ENCODE data around the gene MAP2K7. TPM values are rescaled to one million over a fixed set of nuclear protein-coding genes. Genes with fewer than 3 reads are reported as not detected.

MAP2K7 gene
- total RNA-seq, 4 donors from 2014 or later: 11.9 to 125 (median 20.9) TPM

DNA sequence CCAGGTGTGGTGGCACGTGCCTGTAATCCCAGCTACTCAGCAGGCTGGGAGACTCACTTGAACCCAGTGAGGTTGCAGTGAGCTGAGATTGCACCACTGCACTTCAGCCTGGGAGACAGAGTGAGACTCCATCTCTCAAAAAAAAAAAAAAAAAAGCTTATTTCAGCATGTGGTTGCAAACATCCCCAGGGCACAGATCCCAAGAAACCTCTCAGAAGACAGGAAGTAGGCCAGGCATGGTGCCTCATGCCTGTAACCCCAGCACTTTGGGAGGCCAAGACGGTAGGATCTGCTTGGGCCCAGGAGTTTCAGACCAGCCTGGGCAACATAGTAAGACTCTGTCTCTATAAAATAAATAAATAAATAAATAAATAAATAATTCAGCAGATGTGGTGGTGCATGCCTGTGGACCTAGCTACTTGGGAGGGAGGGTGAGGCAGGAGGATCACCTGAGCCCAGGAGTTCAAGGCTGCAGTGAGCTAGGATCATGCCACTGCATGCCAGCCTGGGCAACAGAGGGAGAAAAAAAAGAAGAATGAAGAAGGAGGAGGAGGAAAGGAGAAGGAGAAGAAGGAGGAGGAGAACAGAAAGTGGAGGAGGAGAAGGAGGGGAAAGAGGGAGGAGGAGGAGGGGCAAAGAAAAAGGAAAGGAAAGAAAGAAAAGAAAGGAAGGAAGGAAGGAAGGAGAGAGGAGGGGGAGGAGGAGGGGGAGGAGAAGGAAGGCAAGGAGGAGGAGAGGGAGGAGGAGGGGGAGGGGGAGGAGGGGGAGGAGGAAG is 19.7 kb upstream of the MAP2K7 start:
- in situ Hi-C loops (cut with MboI; ENCODE audit: low pct_ligation_motif_present in 1 of 4, low pct_unique_long_range_greater_than_20kb in 1 of 4, low sequenced_read_pairs in 3 of 4): no loop called here
- intact Hi-C loops (cut with DNase I; ENCODE audit: low total_unique reads): no loop called here
- H3K27me3 ChIP-seq: peaks cover 35% of the 10 kb centered on the region
- no peaks in the 10 kb centered on the region for H3K36me3 ChIP-seq
- no peaks in the 10 kb centered on the region for H3K9me3 ChIP-seq
- TF ChIP-seq POLR2A (IDR thresholded peaks at IDR 0.05) (no peak), EP300 (IDR thresholded peaks at IDR 0.05; ENCODE audit: low read depth) (no peak)
- TF ChIP-seq, protein P1, sequence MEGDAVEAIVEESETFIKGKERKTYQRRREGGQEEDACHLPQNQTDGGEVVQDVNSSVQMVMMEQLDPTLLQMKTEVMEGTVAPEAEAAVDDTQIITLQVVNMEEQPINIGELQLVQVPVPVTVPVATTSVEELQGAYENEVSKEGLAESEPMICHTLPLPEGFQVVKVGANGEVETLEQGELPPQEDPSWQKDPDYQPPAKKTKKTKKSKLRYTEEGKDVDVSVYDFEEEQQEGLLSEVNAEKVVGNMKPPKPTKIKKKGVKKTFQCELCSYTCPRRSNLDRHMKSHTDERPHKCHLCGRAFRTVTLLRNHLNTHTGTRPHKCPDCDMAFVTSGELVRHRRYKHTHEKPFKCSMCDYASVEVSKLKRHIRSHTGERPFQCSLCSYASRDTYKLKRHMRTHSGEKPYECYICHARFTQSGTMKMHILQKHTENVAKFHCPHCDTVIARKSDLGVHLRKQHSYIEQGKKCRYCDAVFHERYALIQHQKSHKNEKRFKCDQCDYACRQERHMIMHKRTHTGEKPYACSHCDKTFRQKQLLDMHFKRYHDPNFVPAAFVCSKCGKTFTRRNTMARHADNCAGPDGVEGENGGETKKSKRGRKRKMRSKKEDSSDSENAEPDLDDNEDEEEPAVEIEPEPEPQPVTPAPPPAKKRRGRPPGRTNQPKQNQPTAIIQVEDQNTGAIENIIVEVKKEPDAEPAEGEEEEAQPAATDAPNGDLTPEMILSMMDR (IDR thresholded peaks at IDR 0.05): no peak
- H3K4me3 ChIP-seq: no peak overlapping the region
- WGBS, 2 donors (ENCODE audit: low coverage in 1 of 2): 81% methylated on average over 2 of the region's 2 CpGs; no CpG with 5 or more reads in 1 of the 2 donors
- H3K27ac ChIP-seq: no peak overlapping the region
- H3K4me1 ChIP-seq: peaks cover 0 to 10% (median 9%) of the 10 kb centered on the region in 4 donors
- DNase-seq: no peak

DNA sequence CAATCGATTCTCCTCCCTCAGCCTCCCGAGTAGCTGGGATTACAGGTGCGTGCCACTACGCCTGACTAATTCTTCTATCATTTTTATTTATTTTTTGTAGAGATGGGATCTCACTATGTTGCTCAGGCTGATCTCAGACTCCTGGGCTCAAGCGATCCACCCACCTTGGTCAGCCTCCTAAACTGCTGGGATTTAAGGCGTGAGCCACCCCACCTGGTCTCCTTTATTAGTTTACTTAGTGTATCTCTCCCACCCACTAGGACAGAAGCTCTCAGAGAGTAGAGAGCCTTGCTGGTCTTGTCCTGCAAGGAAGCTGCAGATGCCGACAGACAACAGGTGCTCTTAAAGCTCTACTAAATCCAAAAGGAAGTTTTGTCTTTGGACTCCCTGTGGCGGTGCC is 17.9 kb upstream of the MAP2K7 start:
- Histone ChIP-seq H3K4me1 (peaks cover 0 to 11% (median 9%) of the 10 kb centered on the region in 4 donors), H3K4me3 (no peak overlapping the region), H3K27ac (no peak overlapping the region), H3K9me3 (no peaks in the 10 kb centered on the region), H3K27me3 (peaks cover 44% of the 10 kb centered on the region), H3K36me3 (no peaks in the 10 kb centered on the region)
- intact Hi-C loops (cut with DNase I; ENCODE audit: low total_unique reads) (no loop called here), in situ Hi-C loops (cut with MboI; ENCODE audit: low pct_ligation_motif_present in 1 of 4, low pct_unique_long_range_greater_than_20kb in 1 of 4, low sequenced_read_pairs in 3 of 4) (no loop called here)
- TF ChIP-seq POLR2A (IDR thresholded peaks at IDR 0.05) (no peak), POLR2AphosphoS5 (IDR thresholded peaks at IDR 0.05) (no peak), EP300 (IDR thresholded peaks at IDR 0.05; ENCODE audit: low read depth) (no peak)
- TF ChIP-seq, protein P1 (IDR thresholded peaks at IDR 0.05): no peak
- DNase-seq: no peak
- 61 to 74% methylated on average over 5 to 8 of the region's 8 CpGs for WGBS, 2 donors (ENCODE audit: low coverage in 1 of 2)

GRCh38 chr19:7887408-7888144 is 16.1 kb upstream of the MAP2K7 start:
- Histone ChIP-seq H3K9me3 (no peaks in the 10 kb centered on the region), H3K4me3 (no peak overlapping the region), H3K36me3 (no peaks in the 10 kb centered on the region), H3K27me3 (peaks cover 38% of the 10 kb centered on the region), H3K4me1 (peaks cover 0 to 11% (median 9%) of the 10 kb centered on the region in 4 donors), H3K27ac (no peak overlapping the region)
- intact Hi-C loops (cut with DNase I; ENCODE audit: low total_unique reads) (no loop called here), in situ Hi-C loops (cut with MboI; ENCODE audit: low pct_ligation_motif_present in 1 of 4, low pct_unique_long_range_greater_than_20kb in 1 of 4, low sequenced_read_pairs in 3 of 4) (no loop called here)
- 60 to 77% methylated on average over 6 to 14 of the region's 16 CpGs for WGBS, 2 donors (ENCODE audit: low coverage in 1 of 2)
- TF ChIP-seq, protein P1 (IDR thresholded peaks at IDR 0.05): no peak
- TF ChIP-seq POLR2AphosphoS5 (IDR thresholded peaks at IDR 0.05): no peak
- no peak for TF ChIP-seq POLR2A (IDR thresholded peaks at IDR 0.05)
- no peak for TF ChIP-seq EP300 (IDR thresholded peaks at IDR 0.05; ENCODE audit: low read depth)
- DNase-seq: peak; percentile 5

GRCh38 chr19:7888145-7888825 is 15.4 kb upstream of the MAP2K7 start, which contains the start of gene LRRC8E:
Gene LRRC8E (plus strand): TSS chr19:7888510. CDS start chr19:7895604, 7,094 bp downstream.
- H3K27me3 ChIP-seq: peaks cover 38% of the 10 kb centered on the region
- intact Hi-C loops (cut with DNase I; ENCODE audit: low total_unique reads): no loop called here
- peaks cover 0 to 11% (median 9%) of the 10 kb centered on the region in 4 donors for H3K4me1 ChIP-seq
- H3K4me3 ChIP-seq: peak within 1 kb of the TSS in 3 of 4 donors; percentile 36 to 48 (median 43)
- peak within 1 kb of the TSS in 1 of 4 donors; percentile 29 for H3K27ac ChIP-seq
- no peaks in the 10 kb centered on the region for H3K36me3 ChIP-seq
- no peaks in the 10 kb centered on the region for H3K9me3 ChIP-seq
- in situ Hi-C loops (cut with MboI; ENCODE audit: low pct_ligation_motif_present in 1 of 4, low pct_unique_long_range_greater_than_20kb in 1 of 4, low sequenced_read_pairs in 3 of 4): no loop called here
- TF ChIP-seq POLR2A (IDR thresholded peaks at IDR 0.05) (peak; percentile 30), EP300 (IDR thresholded peaks at IDR 0.05; ENCODE audit: low read depth) (no peak)
- TF ChIP-seq, protein P1 (IDR thresholded peaks at IDR 0.05): no peak
- WGBS, 2 donors (ENCODE audit: low coverage in 1 of 2): 11% methylated on average over 50 of the region's 53 CpGs; no CpG with 5 or more reads in 1 of the 2 donors
- peak; percentile 79 for DNase-seq

Data from transverse colon (tissue), 4 donors.